ENCODE measurements around the gene PLA1A. TPM values are rescaled to one million over a fixed set of nuclear protein-coding genes. Genes with fewer than 3 reads are reported as not detected.
A peak's percentile ranks its signal among the peaks of the same experiment; 100 is the strongest.

The PLA1A gene
- total RNA-seq, 2 experiments from 2014 or later: 0.19 TPM; not detected in 1

GRCh38 chr3:119627461-119627860, 29.8 kb downstream of the PLA1A start:
- Mint-ChIP-seq H3K9me3 (no peaks in the 10 kb centered on the region), H3K27ac (no peak overlapping the region), H3K4me1 (peaks cover 22% of the 10 kb centered on the region), H3K4me3 (peak overlapping the region; percentile 26), H3K27me3 (peaks cover 6% of the 10 kb centered on the region), H3K36me3 (peaks cover 1% of the 10 kb centered on the region)
- ATAC-seq (ENCODE audit: low read depth): peak; percentile 61
- DNase-seq: peak; percentile 34
- POLR2A ChIA-PET: interaction anchor here (0.9 kb wide), 2 partner anchors 47 kb away, joined by 3 to 4 read pairs; no protein-coding TSS in a partner anchor

GRCh38 chr3:119628390-119628789, 30.7 kb downstream of the PLA1A start:
- no peak for DNase-seq
- Mint-ChIP-seq H3K27ac (peak overlapping the region; percentile 41), H3K36me3 (peaks cover 1% of the 10 kb centered on the region), H3K4me1 (peaks cover 22% of the 10 kb centered on the region), H3K27me3 (peaks cover 8% of the 10 kb centered on the region), H3K4me3 (no peak overlapping the region), H3K9me3 (no peaks in the 10 kb centered on the region)
- POLR2A ChIA-PET: no interaction called here
- ATAC-seq (ENCODE audit: low read depth): no peak

GRCh38 chr3:119628816-119629445, 31.2 kb downstream of the PLA1A start:
- no peak for ATAC-seq (ENCODE audit: low read depth)
- Mint-ChIP-seq H3K4me3 (no peak overlapping the region), H3K27me3 (peaks cover 8% of the 10 kb centered on the region)

DNA sequence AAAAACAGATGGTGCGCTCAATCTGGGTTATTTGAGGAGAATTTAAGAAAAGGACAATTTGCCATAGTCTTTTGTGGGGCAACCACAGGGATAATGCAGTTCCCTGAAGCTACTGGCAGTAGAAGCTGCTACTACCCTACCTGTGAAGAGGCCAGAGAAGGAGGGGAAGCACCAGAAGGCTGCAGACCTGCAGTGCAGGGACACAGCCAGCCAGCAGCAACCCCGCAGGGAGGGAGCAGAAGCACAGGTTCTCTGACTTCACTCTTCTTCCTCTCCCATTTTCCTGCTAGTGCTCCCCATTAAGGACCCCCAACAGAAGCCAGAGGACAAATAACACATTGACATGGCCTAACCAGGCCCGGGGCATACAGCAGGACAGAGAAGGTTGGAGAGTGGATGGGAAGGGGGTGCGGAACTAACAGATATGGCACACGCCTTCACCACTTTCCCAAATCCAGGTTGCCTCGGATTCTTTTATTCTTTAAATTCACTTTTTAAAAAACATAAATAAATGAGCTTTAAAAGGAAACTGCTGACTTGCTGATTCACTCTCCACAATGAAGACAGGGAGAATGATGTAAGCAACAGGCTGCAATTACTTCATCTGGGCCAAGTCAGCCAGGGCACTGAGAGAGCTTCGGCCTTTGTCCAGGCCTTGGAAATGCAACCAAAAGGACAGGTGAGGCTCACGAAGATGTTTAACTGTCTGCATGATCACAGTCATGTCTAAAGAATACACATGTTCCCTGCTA, 32.6 kb downstream of the PLA1A start:
- ATAC-seq (ENCODE audit: low read depth) (no peak), DNase-seq (no peak)
- H3K4me1 Mint-ChIP-seq: peaks cover 22% of the 10 kb centered on the region
- H3K27ac Mint-ChIP-seq: no peak overlapping the region
- H3K27me3 Mint-ChIP-seq: peaks cover 8% of the 10 kb centered on the region
- H3K36me3 Mint-ChIP-seq: peaks cover 1% of the 10 kb centered on the region
- POLR2A ChIA-PET: no interaction called here
- H3K9me3 Mint-ChIP-seq: no peaks in the 10 kb centered on the region
- no peak overlapping the region for H3K4me3 Mint-ChIP-seq

More at GRCh38 chr3:119628816-119629445, 31.2 kb downstream of the PLA1A start:
- peak overlapping the region; percentile 11 for H3K27ac Mint-ChIP-seq
- peaks cover 22% of the 10 kb centered on the region for H3K4me1 Mint-ChIP-seq
- no peak for DNase-seq
- no peaks in the 10 kb centered on the region for H3K9me3 Mint-ChIP-seq
- POLR2A ChIA-PET: no interaction called here
- peaks cover 1% of the 10 kb centered on the region for H3K36me3 Mint-ChIP-seq

- DNase-seq (no peak), ATAC-seq (ENCODE audit: low read depth) (no peak)
- H3K4me3 Mint-ChIP-seq: no peak overlapping the region
- H3K9me3 Mint-ChIP-seq: no peaks in the 10 kb centered on the region
- peaks cover 22% of the 10 kb centered on the region for H3K4me1 Mint-ChIP-seq
- peaks cover 8% of the 10 kb centered on the region for H3K27me3 Mint-ChIP-seq
- POLR2A ChIA-PET: no interaction called here
- H3K36me3 Mint-ChIP-seq: peaks cover 1% of the 10 kb centered on the region
- H3K27ac Mint-ChIP-seq: no peak overlapping the region
These were observed 33.2 kb downstream of the PLA1A start for GRCh38 chr3:119630880-119631329.

- DNase-seq (no peak), ATAC-seq (ENCODE audit: low read depth) (no peak)
- POLR2A ChIA-PET: no interaction called here
- Mint-ChIP-seq H3K4me3 (no peak overlapping the region), H3K27me3 (peaks cover 8% of the 10 kb centered on the region), H3K9me3 (no peaks in the 10 kb centered on the region), H3K27ac (no peak overlapping the region), H3K36me3 (peaks cover 1% of the 10 kb centered on the region), H3K4me1 (peaks cover 18% of the 10 kb centered on the region)
These were observed 33.8 kb downstream of the PLA1A start for GRCh38 chr3:119631516-119631915.

- POLR2A ChIA-PET: no interaction called here
- H3K9me3 Mint-ChIP-seq: no peaks in the 10 kb centered on the region
- H3K27me3 Mint-ChIP-seq: peaks cover 8% of the 10 kb centered on the region
These were observed 34.5 kb downstream of the PLA1A start for GRCh38 chr3:119632216-119632615.

GRCh38 chr3:119632829-119633228, 35.1 kb downstream of the PLA1A start:
- Mint-ChIP-seq H3K36me3 (peaks cover 3% of the 10 kb centered on the region), H3K27me3 (peaks cover 8% of the 10 kb centered on the region), H3K9me3 (no peaks in the 10 kb centered on the region), H3K4me1 (peaks cover 12% of the 10 kb centered on the region), H3K27ac (no peak overlapping the region), H3K4me3 (no peak overlapping the region)
- POLR2A ChIA-PET: no interaction called here
- ATAC-seq (ENCODE audit: low read depth) (no peak), DNase-seq (no peak)

More at GRCh38 chr3:119632216-119632615, 34.5 kb downstream of the PLA1A start:
- Mint-ChIP-seq H3K36me3 (peaks cover 1% of the 10 kb centered on the region), H3K27ac (no peak overlapping the region), H3K4me3 (no peak overlapping the region), H3K4me1 (peaks cover 15% of the 10 kb centered on the region)
- DNase-seq (no peak), ATAC-seq (ENCODE audit: low read depth) (no peak)

- POLR2A ChIA-PET: no interaction called here
- Mint-ChIP-seq H3K27ac (no peak overlapping the region), H3K4me1 (peaks cover 22% of the 10 kb centered on the region), H3K9me3 (peaks cover 3% of the 10 kb centered on the region), H3K4me3 (no peak overlapping the region), H3K36me3 (peaks cover 20% of the 10 kb centered on the region), H3K27me3 (peaks cover 2% of the 10 kb centered on the region)
- DNase-seq: no peak
- ATAC-seq (ENCODE audit: low read depth): no peak
These were observed 38.0 kb downstream of the PLA1A start for GRCh38 chr3:119635719-119636118.

DNA sequence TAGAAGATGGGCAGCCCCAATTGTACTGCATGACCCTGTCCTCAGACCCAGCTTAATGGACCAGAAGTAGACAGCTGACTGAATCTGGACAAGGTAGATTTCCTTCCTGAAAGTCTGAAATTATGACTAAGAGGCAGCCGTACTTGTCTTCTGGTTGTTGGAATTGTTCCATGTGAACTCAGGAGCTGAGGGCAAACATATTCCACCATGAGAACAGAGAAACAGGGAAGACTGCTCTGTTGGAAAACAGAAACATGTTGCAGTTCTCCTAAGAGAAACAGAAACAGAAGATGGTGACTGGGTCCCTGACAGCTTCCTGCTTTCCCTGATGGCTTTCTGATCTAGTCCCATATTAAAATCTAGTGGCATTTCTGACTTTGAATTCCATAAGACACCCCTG, 38.6 kb downstream of the PLA1A start:
- POLR2A ChIA-PET: no interaction called here
- ATAC-seq (ENCODE audit: low read depth) (no peak), DNase-seq (no peak)
- peaks cover 2% of the 10 kb centered on the region for H3K27me3 Mint-ChIP-seq
- no peak overlapping the region for H3K4me3 Mint-ChIP-seq
- no peak overlapping the region for H3K27ac Mint-ChIP-seq
- peaks cover 22% of the 10 kb centered on the region for H3K4me1 Mint-ChIP-seq
- peaks cover 3% of the 10 kb centered on the region for H3K9me3 Mint-ChIP-seq
- H3K36me3 Mint-ChIP-seq: peaks cover 24% of the 10 kb centered on the region

DNA sequence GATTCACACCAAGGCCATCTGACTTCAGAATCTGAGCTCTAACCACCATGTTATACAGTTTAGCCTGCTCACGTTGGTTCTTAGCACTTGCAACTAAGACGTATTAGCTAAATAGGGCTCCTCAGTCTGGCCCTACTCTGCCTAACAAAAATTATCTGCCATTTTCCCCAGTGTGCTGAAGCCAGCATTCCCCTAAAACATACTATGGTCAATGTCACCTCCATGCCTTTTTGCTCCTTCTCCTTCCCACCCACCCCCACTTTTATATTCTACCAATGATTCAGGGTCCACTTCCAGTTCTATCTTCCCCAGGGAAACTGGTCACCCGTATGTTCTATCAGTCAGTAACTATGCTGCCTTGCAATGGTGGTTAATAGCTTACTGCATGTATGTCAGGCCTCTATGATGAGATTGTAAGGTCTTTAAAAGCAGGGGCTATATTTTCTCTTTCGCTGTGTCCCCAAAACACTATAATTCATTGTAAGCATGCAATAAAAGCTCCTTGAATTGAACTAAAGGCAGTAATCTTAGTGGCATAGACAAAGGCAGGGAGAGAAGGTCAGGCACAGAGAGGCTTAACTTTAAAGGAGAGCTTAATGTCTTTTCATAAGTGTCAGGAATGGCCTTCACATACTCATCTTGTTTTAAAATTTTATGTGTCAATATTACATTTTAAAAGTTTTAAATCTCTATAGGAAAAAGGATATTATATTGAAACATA, 39.4 kb downstream of the PLA1A start:
- H3K4me1 Mint-ChIP-seq: peaks cover 22% of the 10 kb centered on the region
- no peak for ATAC-seq (ENCODE audit: low read depth)
- DNase-seq: no peak
- H3K4me3 Mint-ChIP-seq: no peak overlapping the region
- peaks cover 3% of the 10 kb centered on the region for H3K9me3 Mint-ChIP-seq
- no peak overlapping the region for H3K27ac Mint-ChIP-seq
- POLR2A ChIA-PET: interaction anchor here (0.6 to 1.1 kb wide), 2 partner anchors 22 to 139 kb away, joined by 4 to 5 read pairs; partner anchors contain the start of gene TIMMDC1
- peaks cover 27% of the 10 kb centered on the region for H3K36me3 Mint-ChIP-seq
- peaks cover 2% of the 10 kb centered on the region for H3K27me3 Mint-ChIP-seq

DNA sequence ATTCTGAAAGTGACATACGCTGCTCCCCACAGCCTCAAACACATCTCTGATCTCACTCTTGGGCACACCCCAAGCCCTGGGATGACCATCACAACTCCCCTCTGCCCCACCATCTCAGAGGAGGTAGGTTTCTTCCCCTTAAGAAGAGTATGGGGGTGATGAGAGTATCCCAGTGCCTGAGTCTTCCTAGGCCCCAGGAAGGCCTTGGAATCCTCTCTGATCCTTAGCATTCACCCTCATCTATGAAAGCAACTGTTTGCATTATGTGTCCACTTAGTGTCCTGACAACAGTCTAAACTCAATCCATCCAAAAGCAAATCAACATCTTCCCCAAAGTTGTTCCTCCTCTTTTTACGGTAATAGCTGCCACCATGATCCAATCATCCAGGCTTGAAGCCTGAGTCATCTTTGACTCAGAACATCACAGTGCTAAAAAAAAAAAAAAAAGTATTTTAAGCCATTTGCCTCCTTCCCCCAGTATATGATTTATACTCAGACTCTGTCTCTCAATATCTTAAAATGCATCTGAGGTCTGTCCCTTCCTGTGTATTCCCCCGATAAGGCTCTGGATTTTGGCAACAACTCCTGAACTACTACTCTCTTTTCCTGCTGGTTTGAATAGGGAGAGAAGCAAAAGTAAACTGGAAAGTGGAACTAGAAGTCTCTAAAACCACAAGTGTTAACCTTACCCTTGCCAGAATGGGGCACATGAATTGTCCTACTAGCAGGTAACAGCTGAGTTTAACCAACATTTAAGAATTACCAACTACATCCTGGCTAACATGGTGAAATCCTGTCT, 40.2 kb downstream of the PLA1A start:
- peaks cover 24% of the 10 kb centered on the region for H3K4me1 Mint-ChIP-seq
- no peaks in the 10 kb centered on the region for H3K27me3 Mint-ChIP-seq
- POLR2A ChIA-PET: interaction anchor here (0.6 to 1.1 kb wide), 3 partner anchors 23 to 140 kb away, joined by 3 to 5 read pairs (median 4); partner anchors contain the start of genes COX17 and TIMMDC1
- peak overlapping the region; percentile 86 for H3K27ac Mint-ChIP-seq
- ATAC-seq (ENCODE audit: low read depth) (no peak), DNase-seq (no peak)
- peak overlapping the region; percentile 51 for H3K4me3 Mint-ChIP-seq
- H3K9me3 Mint-ChIP-seq: peaks cover 3% of the 10 kb centered on the region
- peaks cover 27% of the 10 kb centered on the region for H3K36me3 Mint-ChIP-seq
